Small intestine (tissue), 7 donors: ENCODE data around the gene SP5. TPM values are rescaled to one million over a fixed set of nuclear protein-coding genes. Genes with fewer than 3 reads are reported as not detected.
"Not testable (repeated sequence)": the region's sequence is repeated elsewhere in the genome, so short reads cannot be mapped to it uniquely, and the experiment has no call there.

Experiments used
- DNase-seq, 2 donors: peaks; one replicate each; pipeline versions ENCODE4 v3.0.0 to v3.0.0-alpha.2; 2013
- FAIRE-seq: peaks from 2 replicates; lab custom pipeline; 2012; peaks lifted over from hg19 to GRCh38; lab: Jason Lieb, UNC
- H3K27ac ChIP-seq, 3 donors: one replicate each; pipeline ENCODE4 v1.5.1; 2013; ENCODE audit warnings: low read length in 2 of 3, mild to moderate bottlenecking in 2 of 3, control low read depth in 1 of 3, inconsistent platforms in 1 of 3, low read depth in 1 of 3, moderate library complexity in 1 of 3
- H3K27me3 ChIP-seq, 3 donors: one replicate each; pipeline ENCODE4 v1.6.1; 2013; ENCODE audit warnings: low read length in 3 of 3, inconsistent platforms in 1 of 3; ENCODE audit not compliant: control insufficient read depth in 3 of 3, insufficient read depth in 3 of 3
- H3K36me3 ChIP-seq, 3 donors: one replicate each; pipeline ENCODE4 v1.6.1; 2013; ENCODE audit warnings: low read length in 3 of 3, inconsistent platforms in 1 of 3, low read depth in 1 of 3, mild to moderate bottlenecking in 1 of 3, moderate library complexity in 1 of 3; ENCODE audit not compliant: control insufficient read depth in 3 of 3, insufficient read depth in 2 of 3
- H3K4me1 ChIP-seq, 3 donors: one replicate each; pipeline ENCODE4 v1.6.1; 2013; ENCODE audit warnings: low read length in 2 of 3, inconsistent platforms in 1 of 3, low read depth in 1 of 3, mild to moderate bottlenecking in 1 of 3, moderate library complexity in 1 of 3; ENCODE audit not compliant: control insufficient read depth in 3 of 3, insufficient read depth in 2 of 3
- H3K4me3 ChIP-seq, 3 donors: one replicate each; pipeline ENCODE4 v1.5.1; 2013; ENCODE audit warnings: low read length in 3 of 3, control low read depth in 1 of 3, inconsistent platforms in 1 of 3, low read depth in 1 of 3, mild to moderate bottlenecking in 1 of 3, moderate library complexity in 1 of 3
- H3K9me3 ChIP-seq, 2 donors: one replicate each; pipeline ENCODE4 v1.6.1; 2013; ENCODE audit warnings: low read depth in 1 of 2, low read length in 1 of 2; ENCODE audit not compliant: control insufficient read depth in 2 of 2, insufficient read depth in 1 of 2
- WGBS, 3 donors: extraction: QIAGEN DNeasy Blood & Tissue Kit; methylation state at CpG; one replicate each; pipeline ENCODE4 v1.1.7; 2013; 5-methylcytosine and 5-hydroxymethylcytosine counted together
- polyA plus RNA-seq, 4 donors: library from polyadenylated mRNA; stranded (reverse) in 3 of 4; unstranded in 1 of 4; fragments of 200-250 nt in 3 of 4; fragments of 120-200 nt in 1 of 4; gene quantifications; one replicate each; pipeline versions ENCODE4 v1.2.1 to v1.2.3, GENCODE V29; 2013
- donor health status: healthy with polysubstance abuse.
- donor health status: control.
- donor health status: control.
- donor health status: Bipolar disorder and iron deficiency.
- donor health status: healthy.

SP5 gene
- polyA plus RNA-seq, 4 donors, result 0.54 to 5.9 (median 1.1) TPM

DNA sequence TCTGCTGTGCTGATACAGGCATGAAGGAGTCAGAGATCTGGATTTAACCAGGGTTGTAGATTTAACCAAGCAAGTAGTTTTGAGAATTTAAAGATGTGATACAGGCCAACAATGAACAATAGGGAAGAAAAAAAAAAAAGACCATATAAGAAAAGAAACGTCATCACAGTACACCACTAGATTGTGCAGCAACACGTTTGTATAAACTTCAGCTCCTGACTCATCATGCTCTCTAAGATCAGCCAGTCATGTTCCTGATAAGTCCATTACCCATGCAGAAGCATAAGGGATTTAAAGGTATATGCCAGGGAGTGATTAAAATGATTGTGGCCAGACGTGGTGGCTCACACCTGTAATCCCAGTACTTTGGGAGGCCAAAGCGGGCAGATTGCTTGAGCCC, 32.8 kb downstream of the SP5 start:
- 51 to 56% (median 54%) methylated on average over 4 of the region's 4 CpGs for WGBS, 3 donors

DNA sequence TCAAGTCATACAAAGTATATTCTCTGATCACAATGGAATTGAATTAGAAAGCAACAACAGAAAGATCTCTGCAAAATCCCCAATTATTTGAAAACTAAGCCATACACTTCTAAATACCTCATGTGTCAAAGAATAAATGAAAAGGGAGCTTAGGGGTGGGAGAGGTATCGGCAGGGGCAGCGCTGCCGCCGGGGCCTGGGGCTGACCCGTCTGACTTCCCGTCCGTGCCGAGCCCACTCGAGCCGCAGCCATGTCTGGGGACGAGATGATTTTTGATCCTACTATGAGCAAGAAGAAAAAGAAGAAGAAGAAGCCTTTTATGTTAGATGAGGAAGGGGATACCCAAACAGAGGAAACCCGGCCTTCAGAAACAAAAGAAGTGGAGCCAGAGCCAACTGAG, 36.4 kb downstream of the SP5 start:
- not testable (repeated sequence) for H3K4me3 ChIP-seq, H3K4me1 ChIP-seq, DNase-seq, H3K27ac ChIP-seq, FAIRE-seq, H3K27me3 ChIP-seq, H3K9me3 ChIP-seq, H3K36me3 ChIP-seq
- 87 to 94% (median 94%) methylated on average over 12 of the region's 12 CpGs for WGBS, 3 donors

More for the DNA sequence above, 32.8 kb downstream of the SP5 start:
- FAIRE-seq, result no peak
- Histone ChIP-seq H3K27me3 (peaks cover 0 to 3% (median 0%) of the 10 kb centered on the region in 3 donors), H3K4me1 (peaks cover 0 to 13% (median 2%) of the 10 kb centered on the region in 3 donors), H3K9me3 (no peaks in the 10 kb centered on the region), H3K4me3 (no peak overlapping the region), H3K27ac (no peak overlapping the region), H3K36me3 (no peaks in the 10 kb centered on the region)
- DNase-seq, result peak; percentile 21 to 40

DNA sequence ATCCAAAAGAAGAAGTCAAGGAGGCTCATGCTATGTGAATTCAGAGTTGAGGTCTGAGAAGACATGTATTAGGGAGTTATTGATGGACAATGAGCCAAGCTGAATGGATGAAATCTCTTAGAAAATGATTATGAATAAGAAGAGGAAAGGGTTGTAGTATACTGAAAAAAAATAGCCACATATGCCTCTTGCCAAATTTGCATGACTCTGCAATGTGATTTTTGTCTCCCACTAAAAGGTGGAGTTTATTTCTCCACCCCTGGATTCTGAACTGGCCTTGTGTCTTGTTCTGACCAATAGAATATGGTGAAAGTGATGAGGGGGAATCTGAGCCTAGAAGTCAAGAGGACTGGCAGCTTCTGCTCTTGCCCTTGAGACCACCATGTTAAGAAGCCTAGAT, 46.4 kb downstream of the SP5 start:
- Histone ChIP-seq H3K4me1 (peaks cover 0 to 6% (median 0%) of the 10 kb centered on the region in 3 donors), H3K36me3 (no peaks in the 10 kb centered on the region), H3K27ac (no peak overlapping the region), H3K27me3 (no peaks in the 10 kb centered on the region), H3K4me3 (no peak overlapping the region), H3K9me3 (no peaks in the 10 kb centered on the region)
- FAIRE-seq, result no peak
- DNase-seq, result no peak

DNA sequence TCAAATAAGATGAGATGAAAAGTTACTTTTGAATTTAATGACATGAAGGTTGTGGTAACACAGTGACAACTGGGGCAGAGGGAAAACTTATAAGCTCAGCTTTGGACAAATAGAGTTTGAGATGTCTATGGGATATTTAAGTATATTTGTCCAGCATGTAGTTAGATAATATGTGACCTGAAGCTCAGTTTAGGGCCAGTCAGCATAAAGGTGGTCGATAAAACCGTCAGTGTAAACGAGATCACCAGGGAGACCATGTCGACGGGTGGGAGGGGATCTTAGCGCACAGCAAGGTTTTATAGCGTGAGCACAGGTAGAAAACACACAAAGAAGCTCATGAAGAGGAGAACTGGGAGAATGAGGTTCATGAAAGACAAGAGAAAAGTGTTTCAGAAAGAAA, 47.6 kb downstream of the SP5 start:
- no peaks in the 10 kb centered on the region for H3K9me3 ChIP-seq
- 77 to 83% (median 81%) methylated on average over 7 of the region's 7 CpGs for WGBS, 3 donors
- H3K27ac ChIP-seq, result no peak overlapping the region
- peaks cover 0 to 6% (median 0%) of the 10 kb centered on the region in 3 donors for H3K4me1 ChIP-seq
- H3K36me3 ChIP-seq, result no peaks in the 10 kb centered on the region
- H3K27me3 ChIP-seq, result no peaks in the 10 kb centered on the region
- H3K4me3 ChIP-seq, result no peak overlapping the region
- DNase-seq, result no peak
- FAIRE-seq, result no peak

DNA sequence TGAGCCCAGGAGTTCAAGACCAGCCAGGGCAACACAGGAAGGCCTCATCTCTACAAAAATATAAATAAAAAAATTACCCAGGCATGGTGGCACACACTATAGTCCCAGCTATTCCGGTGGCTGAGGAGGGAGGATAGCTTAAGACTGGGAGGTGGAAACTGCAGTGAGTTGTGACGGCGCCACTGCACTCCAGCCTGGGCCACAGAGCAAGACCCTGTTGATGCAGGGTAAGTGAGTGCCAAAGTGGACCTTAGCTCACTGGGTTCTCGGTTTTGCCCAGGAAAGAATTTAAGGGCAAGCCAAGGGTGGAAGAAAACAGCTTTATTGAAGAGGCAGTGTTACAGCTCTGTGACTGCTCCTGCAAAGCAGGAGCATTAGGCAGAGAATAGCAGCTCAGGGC, 48.1 kb downstream of the SP5 start:
- Histone ChIP-seq H3K27me3 (no peaks in the 10 kb centered on the region), H3K36me3 (no peaks in the 10 kb centered on the region), H3K4me3 (no peak overlapping the region), H3K27ac (no peak overlapping the region), H3K4me1 (peaks cover 0 to 6% (median 0%) of the 10 kb centered on the region in 3 donors), H3K9me3 (no peaks in the 10 kb centered on the region)
- DNase-seq, result no peak
- 86 to 96% (median 95%) methylated on average over 4 of the region's 4 CpGs for WGBS, 3 donors
- no peak for FAIRE-seq

DNA sequence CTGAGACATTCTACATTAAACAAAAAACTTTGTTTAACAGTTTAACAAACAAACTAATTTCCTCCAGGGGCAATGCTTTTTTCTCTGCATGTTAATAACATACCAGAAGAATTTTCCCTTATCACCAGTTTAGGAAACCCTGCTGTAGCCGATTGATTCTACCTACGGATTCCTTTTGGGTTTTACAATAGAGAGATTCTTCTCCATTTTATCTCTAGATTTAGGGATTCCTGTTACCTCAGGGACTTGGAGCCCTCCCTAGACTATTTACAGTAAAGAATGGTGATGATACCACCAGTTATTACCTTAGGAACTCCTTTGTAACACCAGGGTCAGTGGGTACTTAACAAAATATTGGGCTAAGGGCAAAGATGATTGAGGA, 49.7 kb downstream of the SP5 start:
- WGBS, 3 donors, result 19 to 46% (median 33%) methylated on average over 2 of the region's 2 CpGs
- Histone ChIP-seq H3K4me3 (no peak overlapping the region), H3K27me3 (no peaks in the 10 kb centered on the region), H3K27ac (no peak overlapping the region), H3K4me1 (peaks cover 0 to 6% (median 0%) of the 10 kb centered on the region in 3 donors), H3K9me3 (no peaks in the 10 kb centered on the region), H3K36me3 (no peaks in the 10 kb centered on the region)
- FAIRE-seq (no peak), DNase-seq (no peak)

DNA sequence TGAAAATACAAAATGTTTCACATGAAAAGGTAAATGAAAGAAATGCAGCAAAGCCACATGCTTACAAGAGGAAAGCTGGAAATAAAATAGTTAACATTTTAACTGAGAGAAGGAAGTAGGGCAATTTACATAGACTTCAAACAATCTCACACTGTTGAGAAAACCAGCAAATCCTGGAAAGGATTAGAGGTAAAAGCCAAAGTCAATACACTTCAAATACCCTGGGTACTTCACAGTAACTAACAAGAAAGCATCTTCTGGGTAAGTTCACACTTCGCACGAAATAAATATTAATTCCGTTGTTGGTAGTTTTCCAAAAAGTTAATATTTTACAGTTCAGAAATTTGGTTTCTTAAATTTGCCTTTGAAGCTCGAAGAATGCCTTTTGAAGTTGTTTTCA, 51.6 kb downstream of the SP5 start:
- Histone ChIP-seq H3K9me3 (no peaks in the 10 kb centered on the region), H3K4me3 (no peak overlapping the region), H3K27ac (no peak overlapping the region), H3K4me1 (peaks cover 0 to 6% (median 4%) of the 10 kb centered on the region in 3 donors), H3K27me3 (peaks cover 0 to 5% (median 0%) of the 10 kb centered on the region in 3 donors), H3K36me3 (no peaks in the 10 kb centered on the region)
- 17 to 26% (median 20%) methylated on average over 4 of the region's 4 CpGs for WGBS, 3 donors
- no peak for FAIRE-seq
- peak in 1 of 2 donors; percentile 11 for DNase-seq

Other genes with a start within 250 kb of the SP5 start
- 1 to 10 TPM in 1 of 4 donors, under 1 TPM in 1, not detected in 2; 0.28 to 1.2 TPM for gene ERICH2, start 55.0 kb downstream of the SP5 start, polyA plus RNA-seq
- gene GAD1, start 101.5 kb downstream of the SP5 start, polyA plus RNA-seq, result under 1 TPM in 2 of 4 donors, not detected in 2; 0.07 to 0.21 TPM
- gene GORASP2, start 213.9 kb downstream of the SP5 start, polyA plus RNA-seq, result 10 to 100 TPM; 32.7 to 67.2 (median 44.6) TPM